ENCODE measurements around the gene RBM27. TPM values are rescaled to one million over a fixed set of nuclear protein-coding genes. Genes with fewer than 3 reads are reported as not detected.
"Not testable (repeated sequence)": the region's sequence is repeated elsewhere in the genome, so short reads cannot be mapped to it uniquely, and the experiment has no call there.

Gene RBM27
- total RNA-seq, 4 donors from 2014 or later = 15.3 to 21.6 (median 17.7) TPM

GRCh38 chr5:146185161-146185560, 18.2 kb upstream of the RBM27 start:
- H3K9me3 ChIP-seq = no peaks in the 10 kb centered on the region
- no peak overlapping the region for H3K27ac ChIP-seq
- 71 to 81% methylated on average over 2 of the region's 2 CpGs for WGBS, 2 donors
- TF ChIP-seq EP300 (IDR thresholded peaks at IDR 0.05) (no peak), POLR2A (IDR thresholded peaks at IDR 0.05) (no peak), CTCF (IDR thresholded peaks at IDR 0.05) (no peak)
- no peaks in the 10 kb centered on the region for H3K36me3 ChIP-seq
- no peaks in the 10 kb centered on the region for H3K27me3 ChIP-seq
- H3K4me3 ChIP-seq = no peak overlapping the region
- DNase-seq (ENCODE audit: low spot score in 2 of 2) = no peak
- H3K4me1 ChIP-seq = peaks cover 0 to 17% (median 7%) of the 10 kb centered on the region in 4 donors

- no peaks in the 10 kb centered on the region for H3K36me3 ChIP-seq
- TF ChIP-seq CTCF (IDR thresholded peaks at IDR 0.05) (no peak), EP300 (IDR thresholded peaks at IDR 0.05) (no peak), POLR2A (IDR thresholded peaks at IDR 0.05) (no peak)
- no peaks in the 10 kb centered on the region for H3K4me1 ChIP-seq
- 61 to 77% methylated on average over 1 of the region's 1 CpG for WGBS, 2 donors
- H3K27ac ChIP-seq = no peak overlapping the region
- no peaks in the 10 kb centered on the region for H3K9me3 ChIP-seq
- no peak for DNase-seq (ENCODE audit: low spot score in 2 of 2)
- H3K4me3 ChIP-seq = no peak overlapping the region
- no peaks in the 10 kb centered on the region for H3K27me3 ChIP-seq
Observed at GRCh38 chr5:146188358-146188757, 15.0 kb upstream of the RBM27 start.

- no peak overlapping the region for H3K4me3 ChIP-seq
- H3K4me1 ChIP-seq = no peaks in the 10 kb centered on the region
- no peaks in the 10 kb centered on the region for H3K36me3 ChIP-seq
- WGBS, 2 donors = 83 to 84% methylated on average over 3 of the region's 3 CpGs
- no peaks in the 10 kb centered on the region for H3K27me3 ChIP-seq
- H3K27ac ChIP-seq = no peak overlapping the region
- no peak for TF ChIP-seq CTCF (IDR thresholded peaks at IDR 0.05)
- no peak for TF ChIP-seq EP300 (IDR thresholded peaks at IDR 0.05)
- no peak for TF ChIP-seq POLR2A (IDR thresholded peaks at IDR 0.05)
- no peak for DNase-seq (ENCODE audit: low spot score in 2 of 2)
- H3K9me3 ChIP-seq = no peaks in the 10 kb centered on the region
Observed at GRCh38 chr5:146192571-146193043, 10.8 kb upstream of the RBM27 start.

GRCh38 chr5:146193285-146193684, 10.1 kb upstream of the RBM27 start:
- no peaks in the 10 kb centered on the region for H3K9me3 ChIP-seq
- TF ChIP-seq POLR2A (IDR thresholded peaks at IDR 0.05) = no peak
- no peak for TF ChIP-seq CTCF (IDR thresholded peaks at IDR 0.05)
- TF ChIP-seq EP300 (IDR thresholded peaks at IDR 0.05) = no peak
- H3K4me1 ChIP-seq = no peaks in the 10 kb centered on the region
- H3K4me3 ChIP-seq = no peak overlapping the region
- H3K27ac ChIP-seq = no peak overlapping the region
- DNase-seq (ENCODE audit: low spot score in 2 of 2) = no peak
- H3K27me3 ChIP-seq = no peaks in the 10 kb centered on the region
- no peaks in the 10 kb centered on the region for H3K36me3 ChIP-seq
- 73 to 81% methylated on average over 1 of the region's 1 CpG for WGBS, 2 donors

GRCh38 chr5:146194997-146195396, 8.4 kb upstream of the RBM27 start:
- H3K4me1 ChIP-seq; H3K36me3 ChIP-seq; DNase-seq (ENCODE audit: low spot score in 2 of 2); H3K9me3 ChIP-seq; H3K27me3 ChIP-seq; H3K4me3 ChIP-seq; H3K27ac ChIP-seq: not testable (repeated sequence)
- WGBS, 2 donors = 97% methylated on average over 4 of the region's 4 CpGs

GRCh38 chr5:146196459-146197048, 6.9 kb upstream of the RBM27 start:
- TF ChIP-seq EP300 (IDR thresholded peaks at IDR 0.05) (no peak), POLR2A (IDR thresholded peaks at IDR 0.05) (no peak), CTCF (IDR thresholded peaks at IDR 0.05) (no peak)
- no peaks in the 10 kb centered on the region for H3K4me1 ChIP-seq
- H3K27me3 ChIP-seq = no peaks in the 10 kb centered on the region
- H3K9me3 ChIP-seq = no peaks in the 10 kb centered on the region
- H3K36me3 ChIP-seq = no peaks in the 10 kb centered on the region
- no peak for DNase-seq (ENCODE audit: low spot score in 2 of 2)
- H3K4me3 ChIP-seq = no peak overlapping the region
- H3K27ac ChIP-seq = no peak overlapping the region
- 94 to 96% methylated on average over 6 of the region's 6 CpGs for WGBS, 2 donors
